Progenitor cell of endocrine pancreas (in vitro differentiated cells): ENCODE data around the gene SPON2. TPM values are rescaled to one million over a fixed set of nuclear protein-coding genes. Genes with fewer than 3 reads are reported as not detected.

ENCODE experiments used
- DNase-seq: peaks from one replicate; pipeline ENCODE4 v3.0.0; 2021; ENCODE audit warnings: low spot score; ENCODE audit not compliant: unreplicated experiment
- H3K27ac Mint-ChIP-seq: 2 replicates; pipeline ENCODE4 v1.8.0; 2021; ENCODE audit warnings: mild to moderate bottlenecking, moderate library complexity, mixed read lengths
- H3K27me3 Mint-ChIP-seq: 2 replicates; pipeline ENCODE4 v1.8.0; 2021; ENCODE audit warnings: mixed read lengths
- H3K36me3 Mint-ChIP-seq: 2 replicates; pipeline ENCODE4 v1.8.0; 2022; ENCODE audit warnings: mixed read lengths; ENCODE audit not compliant: insufficient read depth
- H3K4me1 Mint-ChIP-seq: 2 replicates; pipeline ENCODE4 v1.8.0; 2021; ENCODE audit warnings: low read depth, mixed read lengths
- H3K4me3 Mint-ChIP-seq: 2 replicates; pipeline ENCODE4 v1.8.0; 2021; ENCODE audit warnings: low read depth, mild to moderate bottlenecking, moderate library complexity, mixed read lengths
- H3K9me3 Mint-ChIP-seq: 2 replicates; pipeline ENCODE4 v1.8.0; 2021; ENCODE audit warnings: low read depth, mixed read lengths
- CTCF ChIP-seq: fragments of 200-600 bp; sonication (generic); IDR thresholded peaks from one replicate; pipeline ENCODE4 v1.5.0; 2021; ENCODE audit warnings: antibody characterized with exemption, mild to moderate bottlenecking; ENCODE audit not compliant: unreplicated experiment
- total RNA-seq: library from RNA; stranded (reverse); gene quantifications from 2 replicates; pipeline ENCODE4 v1.2.1, GENCODE V29; 2021

Gene SPON2
- total RNA-seq, 1 donor from 2014 or later, result 2.2 TPM

GRCh38 chr4:1187182-1187581, 14.8 kb upstream of the SPON2 start:
- H3K36me3 Mint-ChIP-seq, result peaks cover 3% of the 10 kb centered on the region
- peaks cover 8% of the 10 kb centered on the region for H3K9me3 Mint-ChIP-seq
- peaks cover 14% of the 10 kb centered on the region for H3K27me3 Mint-ChIP-seq
- no peak overlapping the region for H3K27ac Mint-ChIP-seq
- DNase-seq, result no peak
- no peak overlapping the region for H3K4me3 Mint-ChIP-seq
- TF ChIP-seq CTCF, result no peak
- no peaks in the 10 kb centered on the region for H3K4me1 Mint-ChIP-seq

GRCh38 chr4:1183985-1184773, 11.8 kb upstream of the SPON2 start:
- Mint-ChIP-seq H3K36me3 (peaks cover 7% of the 10 kb centered on the region), H3K4me1 (peaks cover 2% of the 10 kb centered on the region), H3K27ac (no peak overlapping the region), H3K4me3 (no peak overlapping the region), H3K27me3 (peaks cover 23% of the 10 kb centered on the region), H3K9me3 (peaks cover 29% of the 10 kb centered on the region)
- no peak for TF ChIP-seq CTCF
- DNase-seq, result no peak

GRCh38 chr4:1182313-1182712, 9.9 kb upstream of the SPON2 start:
- H3K9me3 Mint-ChIP-seq, result peaks cover 27% of the 10 kb centered on the region
- peaks cover 7% of the 10 kb centered on the region for H3K36me3 Mint-ChIP-seq
- peaks cover 21% of the 10 kb centered on the region for H3K27me3 Mint-ChIP-seq
- DNase-seq, result no peak
- H3K4me3 Mint-ChIP-seq, result no peak overlapping the region
- TF ChIP-seq CTCF, result no peak
- peaks cover 4% of the 10 kb centered on the region for H3K4me1 Mint-ChIP-seq
- H3K27ac Mint-ChIP-seq, result no peak overlapping the region

- peaks cover 27% of the 10 kb centered on the region for H3K9me3 Mint-ChIP-seq
- DNase-seq, result no peak
- H3K27ac Mint-ChIP-seq, result no peak overlapping the region
- peaks cover 7% of the 10 kb centered on the region for H3K36me3 Mint-ChIP-seq
- H3K4me3 Mint-ChIP-seq, result no peak overlapping the region
- H3K27me3 Mint-ChIP-seq, result peaks cover 23% of the 10 kb centered on the region
- peaks cover 4% of the 10 kb centered on the region for H3K4me1 Mint-ChIP-seq
- TF ChIP-seq CTCF, result no peak
Observed at GRCh38 chr4:1180663-1181062, 8.3 kb upstream of the SPON2 start.

GRCh38 chr4:1179976-1180375, 7.6 kb upstream of the SPON2 start:
- Mint-ChIP-seq H3K27me3 (peaks cover 23% of the 10 kb centered on the region), H3K4me1 (peaks cover 4% of the 10 kb centered on the region), H3K9me3 (peaks cover 27% of the 10 kb centered on the region), H3K36me3 (peaks cover 7% of the 10 kb centered on the region), H3K4me3 (no peak overlapping the region), H3K27ac (no peak overlapping the region)
- no peak for DNase-seq
- no peak for TF ChIP-seq CTCF
